Measurements from ENCODE around the gene HIRIP3.

Gene HIRIP3

DNA sequence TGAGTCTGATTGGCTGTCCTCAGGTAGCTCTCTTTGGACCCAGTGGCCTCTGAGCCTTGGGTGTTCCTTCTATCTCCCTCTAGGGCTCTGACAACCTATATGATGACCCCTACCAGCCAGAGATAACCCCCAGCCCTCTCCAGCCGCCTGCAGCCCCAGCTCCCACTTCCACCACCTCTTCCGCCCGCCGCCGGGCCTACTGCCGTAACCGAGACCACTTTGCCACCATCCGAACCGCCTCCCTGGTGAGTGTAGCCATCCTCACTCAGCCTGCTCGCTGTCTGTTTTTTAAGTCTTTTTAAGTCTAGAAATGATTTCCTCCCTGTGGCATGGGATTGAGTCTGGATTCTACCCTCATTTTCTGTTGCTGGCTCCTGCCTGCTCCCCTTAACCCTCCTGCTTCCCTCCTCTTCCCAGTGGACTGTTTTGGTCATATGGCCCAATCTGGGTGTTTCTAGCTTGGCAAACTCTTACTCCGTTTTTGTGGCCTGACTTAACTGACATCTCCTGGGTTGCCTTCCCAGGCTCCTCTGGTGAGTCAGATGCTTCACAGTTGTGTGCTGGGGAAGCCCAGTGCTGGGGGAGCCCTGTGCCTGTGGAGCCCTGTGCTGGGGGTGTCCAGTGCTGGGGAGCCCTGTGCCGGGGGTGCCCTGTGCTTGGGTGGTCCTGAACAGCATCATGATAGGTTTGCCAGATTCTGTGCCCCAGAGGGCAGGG, 11.8 kb downstream of the HIRIP3 start:
- peak; percentile 85 for DNase-seq (ENCODE audit: low spot score)

DNA sequence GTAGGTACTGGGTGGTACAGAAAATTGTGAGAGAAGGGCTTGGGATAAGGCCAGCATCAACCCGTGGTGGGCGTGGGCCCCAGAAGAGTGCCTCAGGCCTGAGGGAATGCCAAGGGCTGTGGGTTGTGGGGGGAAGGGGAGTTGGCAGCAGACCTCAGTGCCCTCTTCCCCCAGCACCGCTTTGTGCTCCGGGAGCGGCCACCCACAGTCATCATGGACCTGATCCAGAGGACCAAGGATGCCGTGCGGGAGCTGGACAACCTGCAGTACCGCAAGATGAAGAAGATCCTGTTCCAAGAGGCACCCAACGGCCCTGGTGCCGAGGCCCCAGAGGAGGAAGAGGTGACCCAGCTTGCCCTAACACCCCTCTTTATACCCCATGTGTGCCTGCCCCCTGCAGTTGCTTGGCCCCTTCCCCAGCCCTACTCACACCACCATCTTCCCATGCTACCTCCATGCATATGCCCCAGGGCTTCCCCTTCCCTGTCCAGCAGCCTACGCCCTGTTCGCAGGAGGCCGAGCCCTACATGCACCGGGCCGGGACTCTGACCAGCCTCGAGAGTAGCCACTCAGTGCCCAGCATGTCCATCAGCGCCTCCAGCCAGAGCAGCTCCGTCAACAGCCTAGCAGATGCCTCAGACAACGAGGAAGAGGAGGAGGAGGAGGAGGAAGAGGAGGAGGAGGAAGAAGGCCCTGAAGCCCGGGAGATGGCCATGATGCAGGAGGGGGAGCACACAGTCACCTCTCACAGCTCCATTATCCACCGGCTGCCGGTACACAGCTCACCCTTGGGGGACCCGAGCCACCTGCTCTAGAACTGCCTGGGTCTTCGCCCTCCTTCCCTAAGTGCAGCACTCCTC, 12.6 kb downstream of the HIRIP3 start:
- no peak for DNase-seq (ENCODE audit: low spot score)

DNA sequence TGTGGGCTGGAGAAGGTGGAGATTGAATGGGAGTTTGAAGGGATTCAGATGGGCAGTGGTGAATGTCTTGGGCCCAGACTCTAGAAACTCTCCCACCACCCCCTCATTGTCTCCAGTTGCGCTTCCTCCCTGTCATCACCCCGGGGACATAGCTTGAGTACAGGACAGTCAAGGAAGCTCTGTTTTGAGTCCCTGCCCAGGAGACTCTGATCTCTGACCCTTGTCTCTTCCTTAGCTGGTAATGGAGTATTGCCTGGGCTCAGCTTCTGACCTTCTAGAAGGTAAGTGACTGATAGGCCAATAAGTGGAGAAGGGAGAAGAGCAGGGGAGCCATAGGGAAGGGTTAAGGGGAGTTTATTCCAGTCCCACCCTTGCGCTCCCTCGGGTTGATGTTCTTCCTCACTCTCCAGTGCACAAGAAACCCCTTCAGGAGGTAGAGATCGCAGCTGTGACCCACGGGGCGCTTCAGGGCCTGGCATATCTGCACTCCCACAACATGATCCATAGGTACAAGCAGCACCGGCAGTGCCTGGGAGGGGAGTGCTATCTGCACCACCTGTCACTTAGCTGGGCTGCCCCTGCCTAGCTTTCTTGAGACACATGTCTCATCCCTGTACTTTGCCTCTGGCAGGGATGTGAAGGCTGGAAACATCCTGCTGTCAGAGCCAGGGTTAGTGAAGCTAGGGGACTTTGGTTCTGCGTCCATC, 16.7 kb downstream of the HIRIP3 start:
- no peak for DNase-seq (ENCODE audit: low spot score)

DNA sequence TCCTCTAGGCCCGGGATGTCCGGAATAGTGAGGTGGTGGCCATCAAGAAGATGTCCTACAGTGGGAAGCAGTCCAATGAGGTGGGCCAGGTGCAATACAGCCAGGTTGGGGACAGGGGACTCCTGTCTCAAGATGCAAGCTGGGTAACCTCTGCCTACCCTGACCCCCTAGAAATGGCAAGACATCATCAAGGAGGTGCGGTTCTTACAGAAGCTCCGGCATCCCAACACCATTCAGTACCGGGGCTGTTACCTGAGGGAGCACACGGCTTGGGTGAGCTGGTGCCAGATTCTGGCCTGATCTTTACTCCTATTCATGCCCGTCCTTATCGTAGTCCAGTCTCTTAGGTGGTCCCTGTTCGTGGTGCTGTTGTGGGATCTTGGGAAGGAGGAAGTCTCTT, 17.3 kb downstream of the HIRIP3 start:
- DNase-seq (ENCODE audit: low spot score): no peak

DNA sequence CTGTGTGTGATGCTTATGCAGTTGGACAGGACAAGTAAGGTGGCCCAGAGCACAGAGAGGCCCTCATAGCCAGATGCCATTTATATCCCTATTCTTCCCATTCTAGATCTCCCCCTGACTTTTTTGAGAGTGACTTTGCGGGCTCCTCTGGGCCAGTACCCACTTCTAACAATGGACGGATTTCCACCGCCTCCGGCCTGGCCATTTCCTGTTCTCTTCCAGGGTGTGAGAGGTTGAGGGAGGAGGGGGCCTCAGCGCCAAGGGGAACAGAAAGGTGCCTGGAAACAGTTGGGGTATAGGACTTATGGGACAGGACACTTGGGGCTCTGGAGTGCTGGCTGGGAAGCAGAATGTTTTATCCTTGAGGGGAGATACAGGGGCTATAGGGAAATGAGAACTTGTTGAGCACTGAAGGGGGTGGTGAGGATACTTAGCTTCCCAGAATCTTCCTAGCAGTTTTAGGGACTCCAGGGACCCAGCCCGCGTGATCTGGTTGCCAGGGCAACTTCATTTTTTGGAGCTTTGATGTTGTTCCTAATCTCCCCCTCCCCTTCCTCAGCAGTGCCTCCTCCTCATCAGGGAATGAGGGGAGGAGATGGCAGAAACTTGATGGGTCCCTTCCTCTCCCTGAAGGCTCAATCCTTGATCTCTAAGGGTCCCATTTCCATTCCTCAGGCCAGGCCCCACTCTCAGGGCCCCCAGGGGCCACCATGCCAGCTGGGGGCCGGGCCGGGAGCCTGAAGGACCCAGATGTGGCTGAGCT, 18.2 kb downstream of the HIRIP3 start:
- no peak for DNase-seq (ENCODE audit: low spot score)

DNA sequence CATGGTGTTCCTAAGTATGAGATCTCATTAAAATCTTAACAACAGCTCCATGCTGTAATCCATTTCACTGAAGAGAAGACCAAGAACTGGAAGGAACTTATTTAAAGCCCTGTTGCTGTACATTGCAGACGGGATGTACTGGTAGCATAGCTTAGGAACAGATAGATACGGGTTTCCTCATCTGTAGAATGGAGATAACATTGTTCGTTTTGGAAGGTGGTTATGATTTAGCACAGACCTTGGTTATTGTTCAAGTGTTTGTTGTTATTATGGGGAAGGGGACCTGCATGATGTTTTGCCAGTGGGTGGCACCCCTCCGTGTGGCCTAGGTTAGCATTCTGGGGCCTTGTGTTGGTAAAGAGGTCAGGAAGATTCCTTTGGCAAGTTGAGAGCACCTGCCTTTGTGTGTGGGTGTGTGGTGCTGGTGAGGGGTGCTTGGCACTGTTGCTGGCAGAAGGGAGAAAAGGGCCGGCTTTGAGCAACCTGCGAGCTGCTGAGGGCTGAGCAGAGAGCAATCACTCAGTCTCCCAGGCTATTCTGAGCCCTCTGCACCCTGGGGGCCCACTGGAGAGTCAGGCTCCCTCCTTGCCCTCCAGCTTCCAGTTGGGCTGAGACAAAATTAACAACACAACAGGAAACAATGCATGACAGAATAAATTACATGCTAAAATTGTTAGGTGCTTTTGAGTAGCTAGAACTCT, 19.5 kb downstream of the HIRIP3 start:
- no peak for DNase-seq (ENCODE audit: low spot score)

DNA sequence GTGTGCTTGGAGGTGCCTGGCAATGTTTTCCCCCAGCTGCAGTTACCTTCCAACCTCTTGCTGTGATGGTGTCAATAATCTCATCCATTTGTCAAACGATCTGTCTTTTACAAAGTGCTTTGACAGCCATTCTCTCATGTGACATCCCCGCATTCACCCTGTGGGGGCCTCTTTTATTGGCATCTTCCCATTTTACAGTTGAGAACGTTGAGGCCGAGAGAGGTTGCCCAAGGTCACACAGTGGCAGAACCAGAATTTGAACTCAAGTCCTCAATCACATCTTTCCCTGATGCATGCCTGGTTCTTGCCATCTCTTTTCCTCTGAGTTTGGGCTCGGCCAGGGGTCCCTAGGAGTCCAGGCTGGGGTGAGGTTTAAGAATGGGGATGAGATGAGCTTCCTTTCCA, 20.3 kb downstream of the HIRIP3 start:
- no peak for DNase-seq (ENCODE audit: low spot score)

DNA sequence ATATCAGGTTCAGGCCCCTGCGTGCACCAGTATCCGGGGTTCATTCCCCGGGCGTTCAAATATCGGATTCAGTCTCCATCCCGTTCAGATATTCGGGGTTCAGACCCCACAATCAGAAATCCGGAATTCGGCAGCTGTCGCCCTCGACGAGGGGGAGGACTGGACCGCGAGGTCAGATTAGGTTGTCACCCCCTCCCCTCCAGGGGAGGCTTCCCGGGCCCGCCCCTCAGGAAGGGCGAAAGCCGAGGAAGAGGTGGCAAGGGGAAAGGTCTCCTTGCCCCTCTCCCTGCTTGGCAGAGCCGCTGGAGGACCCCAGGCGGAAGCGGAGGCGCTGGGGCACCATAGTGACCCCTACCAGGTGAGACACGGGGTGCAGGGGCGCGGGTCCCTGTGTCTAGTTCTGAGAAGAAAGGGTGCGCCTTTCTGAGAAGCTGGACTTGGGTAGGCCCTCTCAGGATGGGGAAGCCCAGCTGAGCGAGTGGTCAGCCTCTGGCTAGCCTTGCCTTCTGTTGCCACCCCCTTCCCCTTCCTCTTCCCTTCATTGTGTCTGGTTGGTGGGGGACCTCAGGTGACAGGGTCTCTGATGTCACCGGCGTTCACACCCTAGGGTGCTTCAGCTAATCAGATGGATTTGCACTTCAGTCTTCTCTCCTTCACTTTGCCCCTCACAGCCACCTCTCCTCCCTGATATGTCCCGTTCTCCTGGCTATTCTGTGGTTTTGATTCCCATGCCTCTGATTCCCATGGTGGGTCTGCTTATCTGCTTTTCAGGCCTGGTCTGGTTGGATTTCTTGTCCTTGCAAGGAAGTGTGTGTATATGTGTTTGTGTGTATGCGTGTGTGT, 20.9 kb downstream of the HIRIP3 start:
- peak; percentile 23 for DNase-seq (ENCODE audit: low spot score)

DNA sequence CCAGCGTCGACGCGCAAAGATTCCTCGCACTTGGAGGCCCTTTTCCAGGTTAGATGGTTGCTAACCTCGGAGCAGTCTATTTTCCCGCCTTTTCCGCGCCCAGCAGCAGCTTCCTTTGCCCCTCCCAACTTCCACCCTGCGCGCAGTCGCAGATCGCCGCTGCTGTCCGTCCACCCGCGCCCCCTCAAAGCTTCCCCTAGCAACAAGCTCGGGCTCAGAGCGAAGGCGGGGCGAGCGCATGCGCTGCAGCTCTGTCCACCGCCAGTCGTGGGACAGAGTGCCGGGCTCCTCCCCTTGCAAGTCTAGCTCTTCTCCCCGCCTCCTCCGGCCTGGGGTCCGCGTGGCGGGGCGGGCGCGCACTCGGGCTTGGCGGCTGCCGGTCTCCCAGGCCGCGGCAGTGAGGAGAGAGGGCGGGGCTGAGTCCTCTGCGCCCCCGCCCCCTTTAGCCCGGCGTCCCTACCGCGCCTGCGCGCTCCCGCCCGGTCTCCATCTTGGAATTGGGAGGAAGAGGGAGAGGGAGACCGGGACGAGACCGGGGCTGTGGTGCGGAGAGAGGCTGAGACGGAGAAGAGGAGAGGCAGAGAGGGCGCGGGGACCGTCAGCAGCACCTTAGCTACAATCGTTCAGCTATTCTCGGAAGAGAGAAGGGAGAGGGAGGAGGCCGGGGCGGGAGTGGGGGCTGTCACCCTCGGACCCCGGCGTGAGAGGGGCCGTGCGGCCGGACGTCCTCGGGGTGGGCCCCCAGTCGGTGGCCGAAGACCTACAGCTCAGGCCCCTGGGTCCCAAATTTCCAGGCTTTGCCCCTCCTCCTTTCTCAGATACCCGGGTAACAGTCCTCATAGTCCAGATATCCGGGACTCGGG, 21.8 kb downstream of the HIRIP3 start, which contains the start of gene TAOK2:
Gene TAOK2, plus strand, starts transcription at position 485 of the 863 bp plus-strand sequence. CDS start 3,905 bp downstream, outside the sequence.
- peak; percentile 100 for DNase-seq (ENCODE audit: low spot score)

DNA sequence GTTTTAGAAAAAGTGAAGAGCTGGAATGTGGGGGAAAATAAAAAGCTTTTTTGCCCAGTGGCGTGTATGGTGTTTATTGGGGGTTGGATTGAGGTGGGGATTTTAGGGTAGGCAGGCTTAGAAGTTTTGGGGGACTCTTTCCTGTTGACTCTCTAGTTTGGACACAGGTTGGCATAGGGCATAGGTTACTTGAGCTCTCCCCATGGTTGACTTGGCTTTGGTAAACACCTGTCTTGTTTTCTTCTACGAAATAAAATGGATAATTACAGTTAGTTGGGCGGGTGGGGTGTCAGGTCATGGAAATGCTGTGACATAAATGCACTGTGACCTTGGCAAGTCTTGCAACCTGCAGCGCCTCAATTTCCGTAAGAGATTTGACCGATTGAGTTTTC, 22.4 kb downstream of the HIRIP3 start:
- no peak for DNase-seq (ENCODE audit: low spot score)

DNA sequence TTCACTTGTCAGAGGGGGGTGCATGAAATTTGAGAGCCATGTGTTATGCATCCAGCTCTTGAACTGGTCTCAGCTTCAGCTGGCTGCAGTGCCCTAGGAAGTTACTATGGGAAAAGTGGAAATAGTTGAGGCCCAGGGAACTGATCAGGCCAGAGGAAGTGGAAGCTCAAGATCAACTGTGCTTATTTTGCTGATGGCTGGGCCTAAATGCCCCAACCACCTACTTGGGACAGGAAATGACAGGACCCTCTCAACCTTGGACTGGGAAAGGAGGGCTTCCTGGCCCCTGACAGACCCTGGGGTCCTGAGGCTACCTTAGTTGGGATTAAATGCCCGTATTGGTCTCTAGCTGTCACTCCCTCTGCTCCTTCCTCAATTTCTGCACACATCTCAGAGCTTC, 22.9 kb downstream of the HIRIP3 start:
- DNase-seq (ENCODE audit: low spot score): no peak

DNA sequence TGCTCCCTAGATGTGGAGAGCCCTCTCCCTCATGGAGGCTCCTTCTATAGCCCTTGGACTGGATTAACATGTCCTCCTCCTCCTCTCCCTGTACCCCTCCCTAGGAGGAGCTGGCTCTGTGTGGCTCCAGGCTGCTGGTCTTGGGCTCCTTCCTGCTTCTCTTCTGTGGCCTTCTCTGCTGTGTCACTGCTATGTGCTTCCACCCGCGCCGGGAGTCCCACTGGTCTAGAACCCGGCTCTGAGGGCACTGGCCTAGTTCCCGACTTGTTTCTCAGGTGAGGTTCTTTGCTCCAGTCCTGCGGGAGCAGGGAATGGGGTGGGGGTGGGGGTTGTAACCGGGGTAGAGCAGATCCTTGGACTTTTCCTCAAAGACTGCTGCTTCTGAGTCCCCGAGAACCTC, 24.1 kb downstream of the HIRIP3 start:
- DNase-seq (ENCODE audit: low spot score): no peak

DNA sequence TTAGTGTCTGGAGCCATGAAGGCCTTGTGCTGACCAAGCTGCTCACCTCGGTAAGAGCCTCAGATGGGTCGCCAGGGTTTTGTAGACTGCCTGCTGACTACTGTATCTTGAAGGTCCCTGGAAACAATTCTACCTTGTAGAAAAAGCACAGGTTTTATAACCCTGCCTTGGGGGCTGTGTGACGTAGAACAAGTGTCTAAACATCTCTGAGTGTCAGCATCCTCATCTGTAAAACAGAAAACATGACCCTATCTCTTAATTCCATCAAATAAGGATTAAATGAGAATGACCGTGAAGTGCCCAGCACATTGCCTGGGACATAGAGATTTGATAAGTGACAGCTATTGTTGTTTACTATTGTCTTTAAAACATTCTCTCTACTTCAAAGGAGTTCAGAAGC, 27.2 kb downstream of the HIRIP3 start:
- no peak for DNase-seq (ENCODE audit: low spot score)

DNA sequence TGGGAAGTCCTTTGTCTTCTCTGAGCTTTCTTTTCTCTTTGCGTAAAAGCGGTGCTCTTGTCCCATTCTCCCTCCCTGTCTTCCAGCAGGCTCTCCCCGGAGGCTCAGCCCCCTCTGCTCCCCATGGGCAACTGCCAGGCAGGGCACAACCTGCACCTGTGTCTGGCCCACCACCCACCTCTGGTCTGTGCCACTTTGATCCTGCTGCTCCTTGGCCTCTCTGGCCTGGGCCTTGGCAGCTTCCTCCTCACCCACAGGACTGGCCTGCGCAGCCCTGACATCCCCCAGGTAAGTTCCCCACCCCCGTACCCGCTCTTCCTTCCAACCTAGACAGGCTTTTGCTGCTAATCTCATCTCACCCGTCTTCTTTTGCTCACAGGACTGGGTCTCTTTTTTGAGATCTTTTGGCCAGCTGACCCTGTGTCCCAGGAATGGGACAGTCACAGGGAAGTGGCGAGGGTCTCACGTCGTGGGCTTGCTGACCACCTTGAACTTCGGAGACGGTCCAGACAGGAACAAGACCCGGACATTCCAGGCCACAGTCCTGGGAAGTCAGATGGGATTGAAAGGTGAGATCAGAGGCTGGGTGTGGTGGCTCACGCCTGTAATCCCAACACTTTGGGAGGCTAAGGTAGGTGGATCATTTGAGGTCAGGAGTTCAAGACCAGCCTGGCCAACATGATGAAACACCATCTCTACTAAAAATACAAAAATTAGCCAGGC, 32.2 kb downstream of the HIRIP3 start:
- no peak for DNase-seq (ENCODE audit: low spot score)

DNA sequence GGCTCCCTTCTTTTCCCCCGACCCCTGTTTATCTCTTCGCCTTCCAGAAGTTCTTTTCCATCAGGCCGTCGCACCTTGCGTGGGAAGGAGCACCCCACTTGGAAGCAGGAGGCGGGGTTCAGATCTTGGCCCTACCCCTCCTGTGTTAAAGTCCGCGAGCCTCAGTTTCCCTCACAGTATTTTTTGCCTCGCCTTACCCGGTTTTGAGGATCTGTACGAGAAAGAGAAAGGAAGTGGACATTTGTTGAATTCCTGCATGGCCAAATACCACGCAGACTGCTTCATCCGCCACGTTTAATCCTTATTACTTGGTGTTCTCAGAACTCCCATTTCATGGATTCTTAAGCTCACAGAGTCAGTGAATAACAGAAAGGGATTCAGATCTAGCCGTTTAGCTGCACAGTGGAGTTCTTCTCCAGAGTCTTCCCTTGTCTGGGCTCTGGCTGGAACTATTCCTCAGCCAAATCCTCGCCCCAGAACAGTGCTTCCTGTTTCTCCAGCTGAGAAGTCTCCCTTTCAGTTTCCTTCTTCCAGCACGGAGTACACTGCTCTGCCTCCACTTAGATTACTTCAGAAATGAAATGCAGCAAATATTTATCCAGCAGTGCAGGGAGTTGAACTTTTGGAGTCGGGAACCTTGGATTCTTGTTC, 32.9 kb downstream of the HIRIP3 start:
- DNase-seq (ENCODE audit: low spot score): peak; percentile 47

DNA sequence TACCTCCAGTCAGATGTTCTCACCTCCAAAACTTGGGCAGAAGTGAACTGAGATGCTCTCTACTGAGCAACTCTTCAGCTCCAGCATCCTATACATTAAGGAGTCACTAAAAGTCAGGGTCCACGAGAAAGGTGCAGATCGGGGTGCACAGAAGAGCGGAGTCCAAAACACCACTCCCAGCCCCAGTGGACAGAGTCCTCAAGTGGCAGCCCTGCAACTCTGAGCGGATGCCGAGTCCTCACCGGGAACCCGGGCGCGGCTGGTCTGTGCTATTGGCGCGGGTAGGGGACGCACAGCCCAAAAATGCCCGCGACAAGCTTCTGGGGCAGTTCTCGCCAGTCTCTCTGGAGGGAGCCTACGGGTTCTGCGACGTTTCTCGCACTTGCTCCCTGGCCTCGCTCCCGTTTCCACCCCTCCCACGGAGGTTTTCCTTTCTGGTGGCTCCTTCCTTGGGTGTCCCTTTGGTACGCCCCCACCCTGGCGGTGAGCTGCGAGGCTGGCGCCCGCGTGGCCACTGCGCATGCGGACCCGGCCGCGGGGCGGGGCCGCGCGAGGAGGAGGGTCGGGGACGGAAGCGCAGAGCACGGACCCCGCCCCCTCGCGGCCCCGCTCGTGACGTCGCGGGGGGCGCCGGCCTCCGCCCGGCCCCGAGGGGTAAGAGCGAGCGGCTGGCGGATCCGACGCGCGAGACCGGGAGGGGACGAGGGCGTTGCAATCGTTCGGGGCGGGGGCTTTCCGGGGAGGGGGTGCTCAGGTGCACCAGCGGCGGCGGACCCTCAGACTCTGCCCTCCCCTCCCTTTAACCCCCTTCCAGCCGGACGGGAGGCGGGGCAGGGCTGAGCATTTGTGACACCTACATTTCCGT, 33.7 kb downstream of the HIRIP3 start, which contains the start of gene TMEM219:
Gene TMEM219, plus strand, starts transcription at position 601 of the 865 bp plus-strand sequence. CDS start 1,065 bp downstream, outside the sequence.
- DNase-seq (ENCODE audit: low spot score): peak; percentile 99

DNA sequence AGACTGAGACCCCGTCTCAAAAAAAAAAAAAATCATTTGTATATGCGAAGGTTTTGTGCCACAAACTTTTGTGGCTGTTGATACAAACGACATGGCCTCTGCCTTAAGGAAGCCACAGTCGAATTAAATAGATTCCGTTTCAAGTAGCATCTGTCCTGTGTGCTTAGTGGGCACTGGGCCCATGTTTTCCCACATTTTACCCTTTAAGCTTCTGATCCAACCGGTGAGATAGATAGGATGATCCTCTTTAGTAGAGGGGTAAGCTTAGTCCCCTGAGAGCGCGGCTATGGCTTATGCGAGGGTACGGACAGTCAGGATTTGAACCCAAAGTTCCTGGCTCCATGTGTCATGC, 34.3 kb downstream of the HIRIP3 start:
- no peak for DNase-seq (ENCODE audit: low spot score)

Data from AG20443 (cell line).